GM10248 (cell line): Measurements from ENCODE around the gene PHYKPL.

Experiments used
- CTCF ChIA-PET: fragments of 300-600 bp; sonication (Branson Sonifier 250); formaldehyde crosslinking; extraction: SDS; loops from one replicate; lab custom pipeline; 2021; ENCODE audit warnings: antibody characterized with exemption; lab: Yijun Ruan, JAX
- POLR2A ChIA-PET: fragments of 350-650 bp; sonication (Branson Sonifier 250); formaldehyde crosslinking; extraction: SDS; loops from one replicate; lab custom pipeline; 2020; ENCODE audit warnings: antibody characterized with exemption; lab: Yijun Ruan, JAX
- DNase-seq: peaks from one replicate; pipeline ENCODE4 v3.0.0; 2012; ENCODE audit errors: extremely low spot score
- CTCF ChIP-seq: IDR thresholded peaks from 2 replicates; pipeline ENCODE4 v1.5.1; 2012; ENCODE audit warnings: mild to moderate bottlenecking, low read depth; ENCODE audit errors: extremely low read depth, missing control alignments, control extremely low read depth

PHYKPL gene

GRCh38 chr5:178218237-178218776 lies 14.3 kb downstream of the PHYKPL start:
- no peak for TF ChIP-seq CTCF
- DNase-seq = no peak
- ChIA-PET CTCF (no interaction called here), POLR2A (interaction anchor here (2.7 kb wide), 1 partner anchor 12 kb away, joined by 17 read pairs; no protein-coding TSS in a partner anchor)

DNA sequence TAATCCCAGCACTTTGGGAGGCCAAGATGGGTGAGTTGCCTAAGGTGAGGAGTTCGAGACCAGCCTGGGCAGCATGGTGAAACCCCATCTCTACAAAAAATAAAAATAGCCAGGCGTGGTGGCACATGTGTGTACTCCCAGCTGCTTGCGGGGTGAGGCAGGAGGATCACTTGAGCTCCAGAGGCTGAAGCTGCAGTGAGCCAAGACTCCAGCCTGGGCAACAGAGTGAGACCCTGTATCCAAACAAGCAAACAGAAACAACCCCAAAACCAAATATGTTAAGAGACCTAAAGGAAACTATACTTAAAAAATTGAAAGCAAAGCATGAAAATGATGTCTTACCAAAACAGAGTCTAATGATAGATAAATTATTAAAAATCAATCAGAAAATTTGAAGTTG lies 15.8 kb downstream of the PHYKPL start:
- no peak for TF ChIP-seq CTCF
- POLR2A ChIA-PET = interaction anchor here (1.3 to 5.1 kb wide), 3 partner anchors 10 to 14 kb away, joined by 5 to 39 read pairs (median 17); partner anchors contain the start of gene HNRNPAB
- CTCF ChIA-PET = interaction anchor here (0.9 kb wide), 1 partner anchor 12 kb away, joined by 3 read pairs; no protein-coding TSS in a partner anchor
- DNase-seq = no peak

DNA sequence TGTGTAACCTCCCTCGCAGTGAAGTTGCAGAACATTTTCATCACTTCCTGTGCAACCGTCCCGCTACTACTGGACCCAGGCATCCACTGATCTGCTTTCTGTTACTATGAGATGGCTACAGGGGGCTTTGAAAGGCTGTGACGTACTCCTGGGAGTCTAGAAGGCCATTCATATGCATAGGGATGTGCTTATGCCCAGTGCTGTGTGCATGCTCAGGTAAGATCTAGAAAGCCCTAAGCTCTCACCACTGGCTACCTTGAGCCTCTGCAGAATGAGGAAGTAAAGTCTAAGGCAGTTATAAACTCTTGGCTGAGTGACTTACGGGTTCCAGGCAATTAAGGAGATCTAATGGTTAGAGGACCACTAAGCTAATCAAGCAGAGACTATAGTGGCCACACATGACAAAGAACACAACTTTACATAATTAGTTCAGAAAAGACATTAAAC lies 16.5 kb downstream of the PHYKPL start:
- no peak for DNase-seq
- no peak for TF ChIP-seq CTCF
- ChIA-PET POLR2A (interaction anchor here (1.3 to 5.1 kb wide), 3 partner anchors 9 to 15 kb away, joined by 5 to 39 read pairs (median 17); partner anchors contain the start of gene HNRNPAB), CTCF (interaction anchor here (0.9 to 2.0 kb wide), 2 partner anchors 13 to 19 kb away, joined by 3 to 5 read pairs; no protein-coding TSS in a partner anchor)

DNA sequence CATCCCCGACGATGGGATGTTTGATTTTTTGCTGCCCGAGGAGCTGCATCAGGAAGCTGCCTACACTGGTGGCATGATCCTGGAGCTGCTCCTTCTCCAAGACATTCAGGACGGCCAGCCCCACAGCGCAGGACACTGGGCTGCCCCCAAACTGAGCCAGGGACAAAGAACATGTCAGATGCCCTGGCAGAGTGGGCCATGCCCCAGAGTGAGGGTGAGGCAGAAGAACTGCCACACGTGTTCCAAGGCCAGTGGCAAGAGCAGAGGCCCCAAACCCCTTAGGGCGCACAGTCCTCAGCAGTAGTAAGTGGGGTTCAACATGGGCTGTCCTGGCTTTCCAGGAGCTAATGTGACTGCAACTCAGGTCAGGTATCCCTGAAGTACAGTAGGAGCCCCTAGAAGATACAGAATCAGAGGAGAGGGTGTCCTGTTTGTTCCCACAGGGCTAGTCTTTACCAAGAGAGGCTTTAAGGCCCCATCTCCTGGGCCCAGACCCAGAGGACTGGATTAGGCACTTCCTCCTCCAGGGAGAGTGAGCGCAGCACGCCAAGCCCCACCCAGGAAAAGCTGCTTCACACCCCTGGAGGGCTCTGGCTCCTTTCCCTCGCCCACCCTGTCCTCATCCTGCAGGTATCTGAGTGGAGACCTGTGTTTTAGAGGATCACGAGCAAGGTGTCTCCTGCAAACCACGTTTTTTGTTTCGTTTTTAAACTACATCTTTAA lies 17.2 kb downstream of the PHYKPL start:
- no peak for DNase-seq
- POLR2A ChIA-PET = interaction anchor here (1.3 to 5.1 kb wide), 3 partner anchors 9 to 15 kb away, joined by 5 to 39 read pairs (median 17); partner anchors contain the start of gene HNRNPAB
- no peak for TF ChIP-seq CTCF
- CTCF ChIA-PET = interaction anchor here (2.0 kb wide), 1 partner anchor 20 kb away, joined by 5 read pairs; no protein-coding TSS in a partner anchor

DNA sequence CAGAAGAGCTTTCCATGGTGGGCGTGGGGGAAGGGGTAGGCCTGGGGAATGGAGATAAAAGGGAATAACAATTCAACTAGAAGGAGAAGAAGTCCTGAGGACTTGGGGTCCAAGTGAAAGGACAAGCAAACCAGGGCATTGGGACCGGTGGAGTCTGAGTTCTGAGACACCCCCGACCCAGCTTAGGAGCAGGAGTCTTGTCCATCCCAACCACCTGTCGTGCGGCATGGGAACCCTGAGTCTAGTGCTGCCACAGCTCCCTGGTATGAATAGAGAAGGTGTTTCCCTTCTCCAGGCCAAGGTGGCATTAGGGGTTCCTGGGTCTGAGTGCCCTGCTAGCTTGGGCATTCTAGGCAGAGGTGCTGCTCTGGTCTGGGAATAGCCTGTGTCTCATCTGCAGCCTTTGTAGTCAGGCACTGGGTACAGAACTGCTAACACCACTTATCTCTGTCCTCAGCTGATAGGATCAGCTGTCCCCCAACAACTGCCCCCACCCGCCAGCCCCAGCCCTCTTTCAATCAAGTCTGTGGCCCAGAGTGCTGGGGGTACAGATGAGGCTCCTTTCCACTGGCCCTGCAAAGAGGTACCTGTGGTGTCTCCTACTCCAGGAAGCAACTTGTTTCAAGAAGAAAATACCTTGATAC lies 18.3 kb downstream of the PHYKPL start:
- DNase-seq = no peak
- CTCF ChIA-PET = interaction anchor here (1.0 to 2.0 kb wide), 2 partner anchors 17 to 21 kb away, joined by 3 to 5 read pairs; no protein-coding TSS in a partner anchor
- TF ChIP-seq CTCF = no peak
- POLR2A ChIA-PET = interaction anchor here (0.9 to 5.1 kb wide), 2 partner anchors 10 kb away, joined by 3 to 39 read pairs; partner anchors contain the start of gene HNRNPAB

- CTCF ChIA-PET = interaction anchor here (0.9 to 2.0 kb wide), 3 partner anchors 18 to 21 kb away, joined by 3 to 5 read pairs (median 3); no protein-coding TSS in a partner anchor
- POLR2A ChIA-PET = interaction anchor here (0.9 to 5.1 kb wide), 2 partner anchors 9 to 10 kb away, joined by 3 to 39 read pairs; partner anchors contain the start of gene HNRNPAB
- DNase-seq = no peak
- TF ChIP-seq CTCF = no peak
These were observed 18.9 kb downstream of the PHYKPL start for GRCh38 chr5:178213748-178214151.
